Measurements from ENCODE around the gene DDX54.

Gene DDX54

GRCh38 chr12:113162102-113163029 is 22.9 kb downstream of the DDX54 start:
- peak; percentile 32 for DNase-seq (ENCODE audit: low spot score)

GRCh38 chr12:113161415-113162016 is 23.8 kb downstream of the DDX54 start:
- DNase-seq (ENCODE audit: low spot score), result no peak

DNA sequence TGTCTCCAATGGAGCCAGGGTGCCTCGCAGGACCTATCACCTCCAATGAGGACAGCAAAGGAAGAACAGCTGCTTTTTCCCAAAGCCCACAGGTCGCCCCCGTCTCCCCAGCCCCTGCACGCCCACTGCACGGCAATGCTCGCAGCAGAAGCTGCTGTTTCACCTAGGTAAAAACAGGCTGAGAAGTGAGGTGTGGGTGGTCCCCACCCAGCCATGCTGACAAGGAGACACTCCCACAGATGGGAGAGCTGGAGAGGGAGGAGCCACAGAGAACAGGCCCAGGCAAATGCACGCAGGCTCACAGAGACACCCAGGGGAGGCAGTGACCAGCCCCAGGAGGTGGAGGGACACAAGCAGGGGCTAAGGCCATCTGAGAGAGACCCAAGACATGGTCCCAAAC is 25.3 kb downstream of the DDX54 start:
- no peak for DNase-seq (ENCODE audit: low spot score)

DNA sequence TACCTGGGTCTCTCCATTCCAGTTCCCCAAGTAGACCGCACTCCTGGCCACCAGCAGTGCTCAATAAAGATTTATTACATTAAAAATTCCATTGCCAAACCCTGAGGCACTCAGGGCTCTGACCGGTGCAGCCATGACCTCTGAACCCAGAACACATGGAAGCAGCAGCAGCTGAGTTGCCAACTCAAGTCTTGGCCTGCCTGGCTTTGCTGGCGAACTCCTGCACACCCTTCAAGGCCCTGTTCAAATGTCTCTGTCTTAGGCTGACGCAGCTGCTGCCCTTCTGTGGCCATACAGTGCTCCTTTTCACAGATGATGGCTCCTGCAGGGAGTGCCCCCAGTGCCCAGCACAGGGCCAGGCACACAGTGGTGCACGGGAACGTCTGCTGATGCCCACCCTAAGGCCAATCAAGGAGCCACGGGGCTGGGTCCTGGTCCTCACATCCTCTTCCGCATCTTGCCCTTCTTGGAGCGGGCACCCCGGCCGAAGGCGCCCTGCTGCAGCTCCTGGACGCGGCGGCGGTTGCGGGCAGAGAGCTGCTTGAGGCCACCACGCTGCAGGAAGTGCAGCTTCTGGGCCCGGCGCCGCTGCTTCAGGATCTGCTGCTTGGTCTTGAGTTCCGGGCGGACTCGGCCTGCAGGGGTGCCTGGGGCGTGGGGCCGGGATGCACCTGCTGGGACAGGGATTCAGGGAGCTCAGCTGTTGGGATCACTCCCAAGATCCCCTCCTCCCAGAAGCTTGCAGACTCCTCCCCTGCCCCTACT is 26.7 kb downstream of the DDX54 start:
- DNase-seq (ENCODE audit: low spot score), result no peak

- DNase-seq (ENCODE audit: low spot score), result no peak
Observed at GRCh38 chr12:113157218-113157859, 27.9 kb downstream of the DDX54 start.

DNA sequence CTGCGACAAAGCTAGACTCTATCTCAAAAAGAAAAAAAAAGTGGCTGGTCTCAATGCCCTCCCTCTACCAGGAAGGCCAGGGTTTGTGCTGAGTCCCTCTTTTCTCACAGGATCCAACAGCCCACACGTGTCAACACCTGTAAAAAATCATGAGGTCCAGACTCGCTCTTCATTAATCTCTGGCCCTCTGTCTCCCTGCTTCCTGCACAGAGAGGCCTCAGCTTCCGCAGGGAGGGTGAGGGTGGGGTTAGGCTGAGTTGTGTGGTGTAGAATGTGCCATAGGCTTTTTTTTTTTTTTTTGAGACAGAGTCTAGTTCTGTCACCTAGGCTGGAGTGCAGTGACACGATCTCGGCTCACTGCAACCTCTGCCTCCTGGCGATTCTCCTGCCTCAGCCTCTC is 29.6 kb downstream of the DDX54 start:
- no peak for DNase-seq (ENCODE audit: low spot score)

DNA sequence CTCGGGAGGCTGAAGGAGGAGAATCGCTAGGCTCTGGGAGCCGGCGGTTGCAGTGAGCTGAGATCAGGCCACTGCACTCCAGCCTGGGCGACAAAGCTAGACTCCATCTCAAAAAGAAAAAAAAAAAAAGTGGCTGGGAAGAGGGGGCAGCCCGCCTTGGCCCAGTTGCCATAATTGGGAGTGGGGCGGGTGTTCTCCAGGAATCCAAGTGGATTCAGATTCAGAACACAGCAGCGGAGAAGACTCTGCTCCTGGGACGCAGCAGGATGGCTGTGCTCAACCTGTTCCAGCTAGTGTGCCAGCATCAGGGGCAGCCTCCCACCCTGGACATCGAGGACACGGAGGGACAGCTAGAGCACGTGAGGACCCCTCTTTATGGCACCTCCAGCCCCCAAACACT is 30.2 kb downstream of the DDX54 start:
- no peak for DNase-seq (ENCODE audit: low spot score)

GRCh38 chr12:113154351-113154973 is 30.8 kb downstream of the DDX54 start:
- no peak for DNase-seq (ENCODE audit: low spot score)

GRCh38 chr12:113152835-113153814 is 32.2 kb downstream of the DDX54 start:
- DNase-seq (ENCODE audit: low spot score), result peak; percentile 42

DNA sequence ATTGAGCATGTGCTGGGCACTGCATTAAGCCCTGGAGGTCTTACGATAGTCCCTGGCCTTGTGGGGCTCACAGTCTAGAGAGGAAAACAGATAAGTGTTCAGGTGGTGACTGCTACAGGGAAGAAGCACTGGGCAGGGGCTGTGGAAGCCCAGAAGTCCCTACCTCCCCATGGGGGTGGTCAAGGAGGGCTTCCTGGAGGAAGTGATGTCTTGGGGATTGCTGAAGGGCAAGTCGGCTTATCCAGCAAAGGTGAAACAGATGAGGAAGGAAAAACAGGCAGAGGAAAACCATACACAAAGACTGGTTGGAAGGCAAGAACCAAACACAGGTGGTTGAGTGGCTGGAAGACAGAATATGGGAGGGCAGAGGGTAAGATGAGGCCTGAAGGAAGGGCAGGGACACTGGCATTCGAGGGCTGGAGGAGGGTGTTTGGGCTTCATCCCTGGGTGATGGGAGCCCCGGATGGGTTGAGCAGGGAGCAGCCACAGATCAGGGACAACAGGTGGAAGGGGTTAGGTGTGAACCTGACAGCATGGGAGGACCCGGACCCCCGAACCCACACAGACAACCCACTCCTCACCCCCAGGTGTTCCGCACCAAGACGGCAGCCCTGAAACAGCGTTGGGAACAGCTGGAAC is 33.0 kb downstream of the DDX54 start:
- DNase-seq (ENCODE audit: low spot score), result no peak

GRCh38 chr12:113151655-113152054 is 33.6 kb downstream of the DDX54 start:
- DNase-seq (ENCODE audit: low spot score), result no peak

DNA sequence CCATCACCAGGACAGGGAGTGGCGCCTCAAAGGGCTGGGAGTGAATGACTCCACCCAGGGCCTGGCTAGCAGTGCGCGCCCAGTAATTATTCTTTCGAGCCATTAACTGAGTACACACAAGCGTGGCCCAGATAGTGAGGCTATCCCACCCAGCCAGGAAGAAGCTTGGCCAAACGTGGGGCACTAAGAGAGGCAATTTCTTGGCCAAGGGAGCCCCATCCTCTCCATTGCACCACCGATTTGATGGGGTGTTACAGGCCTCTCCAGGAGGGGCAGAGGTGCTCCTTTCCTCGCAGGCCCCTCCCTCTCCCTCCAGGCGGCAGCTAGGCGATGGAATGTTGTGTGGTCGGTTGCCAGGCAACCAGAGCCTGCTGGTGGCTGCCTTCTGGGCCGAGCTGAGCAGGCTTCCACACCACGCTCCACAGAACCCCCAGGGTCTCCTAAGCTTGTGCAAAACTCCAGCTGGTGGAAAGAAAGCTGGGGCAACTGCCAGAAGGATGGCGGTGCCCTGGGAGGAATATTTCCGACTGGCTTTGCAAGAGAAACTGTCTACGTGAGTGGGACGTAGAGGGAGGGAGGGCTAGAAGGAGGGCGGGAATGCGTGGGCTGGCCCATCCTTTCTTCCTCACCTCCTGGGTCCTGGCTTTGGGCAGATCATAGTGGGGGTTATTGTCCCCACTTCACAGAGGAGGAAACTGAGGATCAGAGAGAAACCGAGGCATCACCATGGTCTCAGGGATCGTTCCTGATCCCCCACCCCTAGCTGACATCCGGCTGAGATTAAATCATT is 35.7 kb downstream of the DDX54 start, which contains the start of gene CFAP73:
Gene CFAP73 (plus strand): TSS at position 364 of the 790 bp plus-strand sequence. CDS start 134 bp downstream, at position 498.
- DNase-seq (ENCODE audit: low spot score), result no peak

GRCh38 chr12:113146999-113147398 is 38.3 kb downstream of the DDX54 start:
- DNase-seq (ENCODE audit: low spot score), result no peak

DNA sequence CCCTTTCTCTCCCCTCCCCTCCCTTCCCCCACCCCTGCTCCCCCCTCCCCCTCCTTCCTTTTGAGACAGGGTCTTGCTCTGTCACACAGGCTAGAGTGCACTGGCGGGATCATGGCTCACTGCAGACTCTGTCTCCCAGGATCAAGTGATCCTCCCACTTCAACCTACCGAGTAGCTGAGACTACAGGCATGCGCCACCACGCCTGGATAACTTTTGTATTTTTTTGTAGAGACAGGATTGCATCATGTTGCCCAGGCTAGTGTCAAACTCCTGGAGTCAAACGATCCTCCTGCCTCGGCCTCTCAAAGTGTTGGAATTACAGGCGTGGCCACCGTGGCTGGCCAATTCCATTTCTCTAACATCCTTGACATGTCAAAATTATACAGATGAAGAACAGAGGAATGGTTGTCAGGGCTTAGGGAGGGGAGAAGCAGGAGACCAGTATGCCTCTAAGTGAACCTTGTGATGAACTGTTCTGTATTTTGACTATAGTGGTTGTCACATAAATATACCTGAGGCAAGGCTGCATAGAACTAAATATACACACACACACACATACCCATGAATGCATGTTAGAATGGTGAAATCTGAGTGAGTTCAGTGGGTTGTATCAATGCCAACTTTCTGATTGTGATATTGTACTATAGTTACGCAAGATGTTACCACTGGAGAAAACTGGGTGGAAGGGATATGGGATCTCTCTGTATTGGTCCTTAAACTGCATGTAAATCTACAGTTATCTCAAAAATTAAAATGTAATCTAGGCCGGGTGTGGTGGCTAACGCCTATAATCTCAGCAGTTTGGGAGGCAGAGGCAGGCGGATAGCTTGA is 39.3 kb downstream of the DDX54 start:
- DNase-seq (ENCODE audit: low spot score), result no peak

GRCh38 chr12:113144806-113145205 is 40.5 kb downstream of the DDX54 start:
- no peak for DNase-seq (ENCODE audit: low spot score)

GRCh38 chr12:113143959-113144358 is 41.3 kb downstream of the DDX54 start:
- DNase-seq (ENCODE audit: low spot score), result no peak

GRCh38 chr12:113142886-113143332 is 42.4 kb downstream of the DDX54 start:
- DNase-seq (ENCODE audit: low spot score), result no peak

Measured in RKO (cell line).